HG03139 (cell line): Measurements from ENCODE around the gene IDI2.

Experiments used
- ATAC-seq: cut with Tn5 transposase; IDR thresholded peaks from one replicate; pipeline ENCODE4 v1.9.1; 2021; ENCODE audit not compliant: unreplicated experiment

IDI2 gene

GRCh38 chr10:983971-984655 is 41.5 kb downstream of the IDI2 start:
- ATAC-seq = no peak

GRCh38 chr10:983401-983800 is 42.3 kb downstream of the IDI2 start:
- ATAC-seq = no peak

GRCh38 chr10:980468-981093 is 45.1 kb downstream of the IDI2 start:
- ATAC-seq = no peak

GRCh38 chr10:978826-979421 is 46.7 kb downstream of the IDI2 start:
- no peak for ATAC-seq

GRCh38 chr10:976316-976715 is 49.3 kb downstream of the IDI2 start:
- ATAC-seq = no peak

GRCh38 chr10:974785-975074 is 50.9 kb downstream of the IDI2 start:
- no peak for ATAC-seq

- ATAC-seq = no peak
Measured at GRCh38 chr10:974038-974784, 51.4 kb downstream of the IDI2 start.

- no peak for ATAC-seq
Measured at GRCh38 chr10:972763-973162, 52.9 kb downstream of the IDI2 start.

- ATAC-seq = no peak
Measured at GRCh38 chr10:971613-972012, 54.0 kb downstream of the IDI2 start.

GRCh38 chr10:971150-971542 is 54.5 kb downstream of the IDI2 start:
- ATAC-seq = no peak

- no peak for ATAC-seq
Measured at GRCh38 chr10:970311-971149, 55.1 kb downstream of the IDI2 start.

- ATAC-seq = no peak
Measured at GRCh38 chr10:969473-970150, 56.0 kb downstream of the IDI2 start.
